Stimulated activated CD4-positive, alpha-beta T cell treated with anti-CD3 and anti-CD28 coated beads, Interleukin-4, amount 100 ng/mL, for 24 hours (primary cell): ENCODE results near the gene ZDHHC13.
"Not testable (repeated sequence)": the region's sequence is repeated elsewhere in the genome, so short reads cannot be mapped to it uniquely, and the experiment has no call there.

ENCODE experiments used
- DNase-seq: peaks from one replicate; pipeline ENCODE4 v3.0.0-alpha.2; 2020

ZDHHC13 gene

DNA sequence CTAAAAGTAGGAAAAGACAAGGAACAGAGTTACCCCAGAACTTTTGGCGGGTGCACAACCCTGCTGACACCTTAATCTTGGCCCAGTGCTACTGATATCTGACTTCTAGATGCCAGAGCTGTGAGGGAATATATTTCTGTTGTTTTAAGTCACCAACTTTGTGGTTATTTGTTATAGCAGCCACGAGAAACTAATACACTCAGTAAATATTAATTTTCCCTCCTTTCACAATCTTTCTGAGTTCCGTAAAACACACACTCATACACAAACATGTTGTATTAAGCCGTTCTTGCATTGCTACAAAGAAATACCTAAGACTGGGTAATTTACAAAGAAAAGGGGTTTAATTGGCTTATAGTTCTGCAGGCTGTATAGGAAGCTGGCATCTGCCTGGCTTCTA is 16.1 kb upstream of the ZDHHC13 start:
- no peak for DNase-seq

DNA sequence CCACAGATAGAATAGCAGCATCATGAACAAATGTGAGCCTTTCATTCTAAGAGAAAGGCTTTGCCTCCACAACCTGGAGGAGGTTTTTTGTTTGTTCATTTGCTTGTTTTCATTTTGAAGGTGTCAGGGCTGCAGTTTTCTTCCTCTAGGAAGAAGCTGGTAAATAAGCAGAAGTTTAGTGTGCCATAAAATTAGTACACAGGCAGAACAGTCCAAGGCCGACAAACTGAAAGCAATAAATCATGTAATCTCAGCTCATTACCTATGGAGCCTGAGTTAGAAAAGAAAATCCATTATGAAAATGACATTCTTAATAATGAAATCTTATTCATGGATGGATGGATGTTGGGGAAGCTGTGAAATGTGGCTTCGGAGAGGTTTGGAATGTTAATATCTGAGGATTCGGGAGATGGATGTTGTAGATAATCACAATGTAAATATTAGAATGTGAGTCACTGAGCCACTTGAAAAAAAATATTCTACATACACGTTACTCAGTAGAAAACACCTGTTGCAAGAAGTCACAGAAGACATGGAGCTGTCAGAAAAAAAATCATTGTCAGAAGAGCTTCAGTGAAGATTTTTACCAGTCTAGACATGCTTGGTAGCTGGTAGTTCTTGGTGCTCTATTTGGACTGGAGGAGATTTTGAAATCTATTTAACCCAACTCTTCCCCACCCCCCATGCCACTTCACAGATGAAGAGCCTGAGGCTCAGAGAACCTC is 15.0 kb upstream of the ZDHHC13 start:
- no peak for DNase-seq

DNA sequence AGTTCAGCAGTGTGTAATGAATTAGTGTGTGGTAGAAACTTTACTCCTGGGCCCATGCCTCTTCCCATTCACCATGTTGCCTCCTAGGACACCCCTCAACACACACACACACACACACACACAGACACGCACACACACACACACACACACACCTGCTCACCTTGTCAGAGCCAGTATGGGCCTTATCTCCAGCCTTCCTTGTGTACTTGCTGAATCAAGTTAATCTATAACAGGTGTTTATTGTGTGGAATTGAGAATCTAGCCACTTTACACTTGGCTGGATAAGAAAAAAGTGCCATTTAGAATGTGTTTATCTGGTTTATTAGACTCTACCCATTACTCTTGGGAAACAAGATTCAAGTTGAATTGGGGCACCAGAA is 14.5 kb upstream of the ZDHHC13 start:
- DNase-seq: no peak

- DNase-seq: no peak
Observed at GRCh38 chr11:19105011-19105410, 12.0 kb upstream of the ZDHHC13 start.

DNA sequence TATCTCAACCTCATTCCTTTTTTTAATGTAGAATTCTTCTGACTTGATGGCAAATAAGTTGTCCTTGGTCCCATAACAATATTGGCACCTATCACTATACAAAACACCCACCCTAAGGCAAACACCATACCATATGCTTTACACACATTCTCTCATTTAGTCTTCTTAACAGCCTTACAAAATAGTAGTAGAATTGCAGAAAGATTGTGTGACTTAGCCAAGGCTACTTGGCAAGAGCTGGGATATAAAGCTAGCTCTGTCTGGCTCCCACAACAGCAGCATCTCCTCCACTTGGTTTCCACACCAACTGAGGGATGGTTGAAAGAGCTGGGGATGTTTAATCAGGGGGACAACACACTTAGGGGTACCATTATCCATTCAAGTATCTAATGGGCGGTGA is 9.8 kb upstream of the ZDHHC13 start:
- no peak for DNase-seq

DNA sequence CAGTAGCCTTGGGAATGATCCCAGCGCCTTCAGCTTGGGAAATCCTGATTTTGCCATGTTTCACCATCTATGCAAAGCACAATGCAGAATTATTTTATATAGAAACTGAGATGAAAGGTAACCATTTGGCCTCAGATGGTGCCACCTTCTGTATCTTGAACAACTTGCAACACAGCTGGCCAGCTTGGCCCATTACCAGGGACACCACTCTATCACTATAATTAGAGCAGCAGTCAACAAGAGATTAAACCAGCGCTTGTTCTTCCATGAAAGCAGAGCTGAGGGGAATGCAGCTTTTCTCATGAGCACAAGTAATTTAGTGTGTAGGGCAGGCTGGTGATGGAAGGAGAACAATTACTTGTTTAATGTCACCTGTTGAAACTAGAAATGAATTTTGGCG is 6.7 kb upstream of the ZDHHC13 start:
- no peak for DNase-seq

DNA sequence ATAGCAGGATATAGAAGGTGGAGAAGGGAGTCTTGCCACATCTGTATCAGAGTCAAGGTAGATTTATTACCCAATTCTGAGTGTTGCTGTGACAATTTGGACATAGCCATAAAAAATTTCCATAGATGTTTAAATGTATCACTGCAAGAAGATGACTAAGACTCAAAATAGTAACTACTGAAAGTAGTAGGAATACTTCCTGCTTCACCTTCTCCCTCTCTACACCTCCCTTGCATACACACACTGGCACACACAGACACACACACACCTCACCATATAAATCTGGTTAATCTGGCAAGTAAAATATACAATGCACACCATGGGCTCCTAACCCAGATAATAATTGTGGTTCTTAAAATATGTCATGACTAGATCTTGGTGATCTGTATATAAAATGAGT is 5.2 kb upstream of the ZDHHC13 start:
- DNase-seq: no peak

GRCh38 chr11:19116276-19116970 is 545 bp upstream of the ZDHHC13 start:
- DNase-seq: no peak

DNA sequence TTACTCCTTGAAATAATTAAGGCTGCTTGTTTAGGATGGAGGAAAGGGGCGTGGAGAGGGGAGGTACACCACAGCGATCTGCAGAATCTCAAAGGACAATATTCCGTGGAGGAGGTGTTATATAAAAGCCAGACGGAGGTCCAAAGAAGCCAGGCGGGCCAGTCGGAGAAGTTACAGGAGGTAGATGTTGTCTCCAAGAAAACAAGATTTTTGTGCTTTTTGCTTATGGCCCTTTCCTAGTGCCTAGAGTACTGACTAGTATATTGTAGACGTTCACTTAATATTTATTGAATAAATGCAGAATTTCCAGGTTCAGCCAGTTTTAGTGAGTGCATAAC is 761 bp downstream of the ZDHHC13 start:
- no peak for DNase-seq

GRCh38 chr11:19121646-19122045 is 4.7 kb downstream of the ZDHHC13 start:
- no peak for DNase-seq

DNA sequence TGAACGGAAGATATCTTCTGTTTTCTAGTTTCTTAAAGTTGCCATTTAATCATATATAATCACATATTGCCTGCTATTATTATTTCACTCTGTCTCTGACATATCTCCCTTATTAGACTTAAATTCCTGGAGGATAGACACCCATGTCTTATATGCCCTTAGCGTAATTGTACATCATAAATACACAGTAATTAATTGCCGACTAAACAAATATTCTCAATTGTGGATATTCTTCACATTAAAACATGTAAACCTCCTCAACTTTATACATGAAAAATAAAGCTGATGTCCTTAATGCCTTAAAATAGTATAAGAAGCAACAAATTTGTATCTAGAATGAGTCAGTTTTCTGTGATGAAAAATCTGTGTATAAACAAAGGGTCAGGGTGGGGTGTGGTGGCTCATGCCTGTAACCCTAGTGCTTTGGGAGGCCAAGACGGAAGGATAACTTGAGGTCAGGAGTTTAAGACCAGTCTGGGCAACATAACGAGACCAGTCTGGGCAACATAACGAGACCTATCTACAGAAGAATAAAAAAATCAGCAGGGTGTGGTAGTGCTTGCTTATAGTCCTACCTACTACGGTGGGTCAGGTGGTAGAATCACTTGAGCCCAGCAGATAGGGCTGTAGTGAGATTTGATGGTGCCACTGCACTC is 6.1 kb downstream of the ZDHHC13 start:
- no peak for DNase-seq

DNA sequence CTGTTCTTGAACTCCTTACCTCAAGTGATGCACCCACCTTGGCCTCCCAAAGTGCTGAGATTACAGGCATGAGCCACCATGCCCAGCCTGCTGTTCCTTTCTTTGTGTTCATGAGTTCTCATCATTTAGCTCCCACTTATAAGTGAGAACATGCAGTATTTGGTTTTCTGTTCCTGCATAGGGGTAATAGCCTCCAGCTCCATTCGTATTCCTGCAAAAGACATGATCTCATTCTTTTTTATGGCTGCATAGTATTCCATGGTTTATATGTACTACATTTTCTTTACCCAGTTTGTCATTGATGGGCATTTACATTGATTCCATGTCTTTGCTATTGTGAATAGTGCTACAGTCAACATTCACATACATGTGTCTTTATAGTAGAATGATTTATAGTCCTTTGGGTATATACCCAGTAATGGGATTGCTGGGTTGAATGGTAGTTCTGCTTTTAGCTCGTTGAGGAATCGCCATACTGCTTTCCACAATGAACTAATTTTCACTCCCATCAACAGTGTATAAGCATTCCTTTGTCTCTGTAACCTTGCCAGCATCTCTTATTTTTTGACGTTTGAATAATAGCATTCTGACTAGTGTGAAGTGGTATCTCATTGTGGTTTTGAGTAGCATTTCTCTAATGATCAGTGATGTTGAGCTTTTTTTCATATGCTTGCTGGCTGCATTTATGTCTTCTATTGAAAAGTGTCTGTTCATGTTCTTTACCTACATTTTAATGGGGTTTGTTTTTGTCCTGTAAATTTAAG is 9.8 kb downstream of the ZDHHC13 start:
- DNase-seq: not testable (repeated sequence)

DNA sequence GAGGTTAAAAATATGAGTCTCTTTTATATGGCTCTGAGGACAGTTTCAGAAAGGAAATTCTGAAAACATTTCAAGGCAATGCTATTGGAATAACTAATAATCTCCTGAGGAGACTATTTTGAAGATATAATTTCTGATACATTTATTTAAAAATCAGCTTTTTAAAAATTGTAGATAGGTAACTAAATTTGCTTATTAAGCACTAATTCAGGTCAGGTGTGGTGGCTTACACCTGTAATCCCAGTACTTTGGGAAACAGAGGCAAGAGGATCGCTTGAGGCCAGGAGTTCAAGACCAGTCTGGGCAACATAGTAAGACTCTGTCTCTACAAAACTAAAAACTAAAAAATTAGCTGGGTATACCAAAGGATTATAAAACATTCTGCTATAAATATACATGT is 17.0 kb downstream of the ZDHHC13 start:
- DNase-seq: no peak

GRCh38 chr11:19136884-19137283 is 19.9 kb downstream of the ZDHHC13 start:
- DNase-seq: not testable (repeated sequence)

DNA sequence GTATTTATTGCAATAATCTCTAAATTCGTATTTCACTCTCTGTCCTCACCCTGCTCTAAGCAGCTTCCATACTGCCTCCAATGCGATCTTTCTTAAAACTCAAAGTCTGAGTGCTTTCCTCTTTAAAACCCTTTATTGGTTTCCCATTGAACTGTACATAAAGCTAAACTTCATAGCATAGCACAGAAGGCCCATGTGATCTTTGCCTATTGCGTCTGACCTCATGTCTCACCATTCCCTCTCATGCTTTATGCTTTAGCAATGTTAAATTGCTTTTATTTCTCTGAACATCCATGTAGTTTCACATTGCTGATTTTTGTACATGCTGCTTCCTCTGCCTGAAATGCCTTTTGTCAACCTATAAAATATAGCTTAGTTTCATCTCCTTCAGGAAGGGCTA is 28.4 kb downstream of the ZDHHC13 start:
- DNase-seq: no peak

DNA sequence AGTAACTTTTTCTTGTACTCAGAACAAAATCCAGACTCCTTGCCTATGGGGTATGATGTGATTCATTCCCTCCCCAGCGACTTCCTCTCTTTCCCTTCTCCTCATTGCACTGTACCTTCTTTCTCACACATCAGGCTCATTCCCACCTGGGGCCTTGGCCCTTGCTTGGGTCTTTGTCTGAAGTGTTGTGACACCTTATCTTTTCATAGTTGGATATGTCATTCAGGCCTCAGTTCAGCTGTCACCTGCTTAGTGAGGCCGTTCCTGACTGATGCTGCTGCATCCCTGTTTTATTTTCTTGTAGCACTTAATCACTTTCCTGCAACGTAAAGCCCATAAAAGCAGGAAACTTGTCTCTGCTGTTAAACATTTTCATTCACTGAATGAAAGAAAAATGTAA is 39.9 kb downstream of the ZDHHC13 start:
- DNase-seq: no peak

DNA sequence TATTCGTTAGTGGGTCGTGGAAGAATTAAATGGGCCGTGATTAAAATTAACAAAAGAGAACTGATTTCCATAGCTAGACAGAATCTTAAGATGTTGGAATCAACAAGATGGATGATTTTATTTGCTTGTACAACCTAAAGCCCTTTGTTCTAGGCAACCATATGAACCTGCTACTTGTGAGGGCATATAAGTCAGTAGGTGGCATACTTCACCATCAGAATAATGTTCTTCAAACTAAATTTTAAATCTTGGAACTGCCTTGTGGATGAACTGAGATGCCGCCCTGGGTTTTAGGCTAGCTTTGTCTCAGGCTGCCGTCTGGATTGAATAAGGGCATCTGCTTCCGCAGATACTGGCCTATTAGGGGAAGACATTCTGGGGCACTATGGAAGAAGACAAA is 43.9 kb downstream of the ZDHHC13 start:
- no peak for DNase-seq

- DNase-seq: no peak
Observed at GRCh38 chr11:19161651-19162050, 44.7 kb downstream of the ZDHHC13 start.

DNA sequence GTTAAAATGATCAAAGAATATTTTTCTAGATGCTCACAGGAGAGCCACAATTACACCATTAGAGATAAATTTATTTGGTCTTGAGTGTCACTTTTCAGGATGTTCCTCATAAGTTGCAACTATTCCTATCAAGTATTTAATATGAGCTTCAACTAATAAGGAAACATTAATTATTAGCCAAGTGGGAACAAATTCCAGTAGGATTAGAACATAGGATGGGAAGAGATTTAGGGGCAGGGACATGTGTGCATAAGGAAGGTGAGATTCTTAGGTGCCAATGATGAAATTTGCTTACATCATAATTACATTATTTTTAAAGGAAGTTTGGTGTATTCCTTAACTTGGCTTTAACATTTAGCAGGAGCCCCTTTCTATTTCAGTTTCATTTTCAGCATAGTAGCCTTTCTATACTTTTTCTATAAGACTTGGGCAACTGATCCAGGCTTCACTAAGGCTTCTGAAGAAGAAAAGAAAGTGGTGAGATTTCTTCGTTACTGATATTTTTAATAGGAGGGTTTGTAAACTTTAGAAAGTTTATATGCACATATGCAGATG is 46.1 kb downstream of the ZDHHC13 start:
- DNase-seq: no peak

DNA sequence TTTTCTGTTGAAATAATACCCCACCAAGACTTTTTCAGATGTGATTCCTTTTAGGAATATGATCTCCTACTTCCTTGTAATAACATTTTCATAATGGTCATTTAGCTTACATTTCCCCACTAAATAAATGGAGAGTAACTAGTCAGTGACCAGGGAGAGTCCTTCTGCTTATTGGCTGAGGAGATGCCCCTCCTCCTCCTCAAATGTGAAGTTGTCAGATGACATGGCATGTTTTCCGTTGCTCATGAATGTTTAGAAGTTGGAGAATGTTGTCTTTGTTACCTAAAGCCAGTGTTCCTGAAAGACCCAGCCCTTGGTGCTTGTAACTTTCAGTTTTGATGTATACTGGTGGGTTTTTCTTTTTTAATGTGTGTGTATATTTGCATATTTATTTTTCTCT is 46.6 kb downstream of the ZDHHC13 start:
- DNase-seq: no peak

DNA sequence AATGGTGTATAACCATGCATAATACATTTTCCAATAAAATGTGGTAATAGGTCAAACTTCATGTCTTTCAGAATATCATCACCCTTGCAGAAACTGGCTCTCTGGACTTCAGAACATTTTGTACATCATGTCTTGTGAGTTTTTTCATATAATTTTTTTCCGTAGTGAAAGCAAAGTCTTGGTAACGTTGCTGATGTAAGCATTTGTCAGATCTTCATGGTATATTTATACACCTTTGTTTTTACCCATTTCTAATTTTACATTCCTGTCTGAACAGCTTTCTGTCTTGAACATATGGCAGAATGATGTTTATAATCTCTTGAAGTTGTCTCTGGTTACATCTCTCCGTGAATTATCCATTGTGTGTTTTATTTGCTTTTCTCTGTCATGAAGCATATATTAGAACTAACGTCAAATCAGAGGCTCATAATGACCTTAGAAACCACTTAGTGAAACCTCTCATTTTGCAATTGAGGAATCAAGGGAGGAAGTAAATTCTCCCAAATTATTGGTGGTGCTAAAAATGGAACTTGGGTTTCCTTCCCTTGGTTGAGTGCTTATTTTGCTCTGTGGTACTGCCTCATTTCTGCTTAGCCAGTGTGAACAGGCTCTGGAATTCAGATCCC is 47.4 kb downstream of the ZDHHC13 start:
- no peak for DNase-seq

- no peak for DNase-seq
Observed at GRCh38 chr11:19164881-19165280, 47.9 kb downstream of the ZDHHC13 start.

DNA sequence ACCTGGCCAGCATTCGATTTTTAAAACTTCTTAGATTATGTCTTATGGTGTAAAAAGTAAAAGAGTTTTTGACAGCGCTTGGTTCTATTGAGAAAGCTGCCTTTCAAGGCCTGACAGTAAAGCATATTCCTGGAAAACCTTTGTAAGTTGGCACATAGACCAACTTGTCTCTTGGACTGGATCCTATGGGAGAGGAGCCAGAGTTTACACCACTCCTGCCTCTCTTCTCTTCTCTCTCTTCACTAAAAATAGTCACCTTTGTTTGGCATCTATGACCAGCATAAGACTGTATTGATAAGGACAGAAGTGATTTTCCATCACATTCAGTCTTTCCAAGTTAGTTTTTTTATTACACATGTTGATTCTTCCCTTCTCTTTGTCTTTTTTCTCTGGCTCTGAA is 51.1 kb downstream of the ZDHHC13 start:
- DNase-seq: no peak
